AG04449 (cell line): ENCODE measurements around the gene FBXL16.

ENCODE experiments used
- CTCF ChIA-PET: fragments of 350-600 bp; formaldehyde crosslinking; extraction: SDS; loops from one replicate; lab custom pipeline; 2021; ENCODE audit warnings: antibody characterized with exemption; lab: Yijun Ruan, JAX
- POLR2A ChIA-PET: fragments of 400-600, 350-600 bp; formaldehyde crosslinking; extraction: SDS; loops from one replicate; lab custom pipeline; 2020; ENCODE audit warnings: antibody characterized with exemption, inconsistent platforms; lab: Yijun Ruan, JAX
- DNase-seq: peaks from one replicate; pipeline ENCODE4 v3.0.0-alpha.2; 2010; ENCODE audit warnings: low read depth, low spot score
- H3K4me3 ChIP-seq: 2 replicates; pipeline ENCODE4 v1.5.1; 2011; ENCODE audit warnings: low read depth, mild to moderate bottlenecking, control low read depth, low read length
- TF ChIP-seq, protein P1 (sequence below): IDR thresholded peaks from one replicate; pipeline ENCODE4 v1.5.1; 2011; ENCODE audit warnings: mild to moderate bottlenecking, moderate library complexity, low read length, control low read depth, inconsistent platforms; ENCODE audit not compliant: insufficient read depth; ENCODE audit errors: missing control alignments

Gene FBXL16

GRCh38 chr16:674214-674881 is 31.3 kb downstream of the FBXL16 start:
- ChIA-PET POLR2A (interaction anchor here (2.1 kb wide), 1 partner anchor 10 kb away, joined by 7 read pairs; the partner anchor contains the start of gene JMJD8), CTCF (interaction anchor here (2.5 kb wide), 1 partner anchor 9 kb away, joined by 10 read pairs; no protein-coding TSS in a partner anchor)
- no peak for DNase-seq
- no peak overlapping the region for H3K4me3 ChIP-seq
- TF ChIP-seq, protein P1, sequence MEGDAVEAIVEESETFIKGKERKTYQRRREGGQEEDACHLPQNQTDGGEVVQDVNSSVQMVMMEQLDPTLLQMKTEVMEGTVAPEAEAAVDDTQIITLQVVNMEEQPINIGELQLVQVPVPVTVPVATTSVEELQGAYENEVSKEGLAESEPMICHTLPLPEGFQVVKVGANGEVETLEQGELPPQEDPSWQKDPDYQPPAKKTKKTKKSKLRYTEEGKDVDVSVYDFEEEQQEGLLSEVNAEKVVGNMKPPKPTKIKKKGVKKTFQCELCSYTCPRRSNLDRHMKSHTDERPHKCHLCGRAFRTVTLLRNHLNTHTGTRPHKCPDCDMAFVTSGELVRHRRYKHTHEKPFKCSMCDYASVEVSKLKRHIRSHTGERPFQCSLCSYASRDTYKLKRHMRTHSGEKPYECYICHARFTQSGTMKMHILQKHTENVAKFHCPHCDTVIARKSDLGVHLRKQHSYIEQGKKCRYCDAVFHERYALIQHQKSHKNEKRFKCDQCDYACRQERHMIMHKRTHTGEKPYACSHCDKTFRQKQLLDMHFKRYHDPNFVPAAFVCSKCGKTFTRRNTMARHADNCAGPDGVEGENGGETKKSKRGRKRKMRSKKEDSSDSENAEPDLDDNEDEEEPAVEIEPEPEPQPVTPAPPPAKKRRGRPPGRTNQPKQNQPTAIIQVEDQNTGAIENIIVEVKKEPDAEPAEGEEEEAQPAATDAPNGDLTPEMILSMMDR: no peak

DNA sequence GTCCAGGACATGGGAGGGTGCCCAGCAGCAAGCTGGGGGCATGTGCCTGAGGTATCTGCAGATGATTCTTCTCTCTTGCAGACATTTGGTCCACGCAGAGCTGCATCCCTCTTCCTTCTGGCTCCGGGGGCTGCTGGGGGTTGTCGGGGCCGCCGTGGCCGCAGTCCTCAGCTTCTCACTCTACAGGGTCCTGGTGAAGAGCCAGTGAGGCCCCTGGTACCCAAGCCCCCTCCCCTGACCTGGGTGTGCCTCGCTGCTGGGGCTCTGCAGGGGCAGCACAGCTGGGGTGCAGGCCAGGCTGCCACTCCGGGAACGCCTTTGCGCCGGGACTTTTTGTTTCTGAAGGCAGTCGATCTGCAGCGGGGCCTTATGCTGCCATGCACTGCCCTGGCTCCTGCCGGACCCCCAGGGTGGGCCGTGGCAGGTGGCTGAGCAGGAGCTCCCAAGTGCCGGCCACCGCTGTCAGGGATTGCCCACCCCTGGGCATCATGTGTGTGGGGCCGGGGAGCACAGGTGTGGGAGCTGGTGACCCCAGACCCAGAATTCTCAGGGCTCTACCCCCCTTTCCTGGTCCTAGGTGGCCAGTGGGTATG is 32.1 kb downstream of the FBXL16 start:
- H3K4me3 ChIP-seq: no peak overlapping the region
- TF ChIP-seq, protein P1: no peak
- no peak for DNase-seq
- ChIA-PET POLR2A (no interaction called here), CTCF (no interaction called here)

- TF ChIP-seq, protein P1: no peak
- DNase-seq: no peak
- CTCF ChIA-PET: interaction anchor here (0.6 kb wide), 1 partner anchor 13 kb away, joined by 3 read pairs; no protein-coding TSS in a partner anchor
- H3K4me3 ChIP-seq: no peak overlapping the region
- POLR2A ChIA-PET: no interaction called here
These were observed 32.8 kb downstream of the FBXL16 start for GRCh38 chr16:672851-673250.

GRCh38 chr16:672371-672770 is 33.2 kb downstream of the FBXL16 start:
- ChIA-PET CTCF (interaction anchor here (0.6 to 1.2 kb wide), 2 partner anchors 12 to 48 kb away, joined by 3 read pairs; partner anchors contain the start of gene ANTKMT), POLR2A (no interaction called here)
- no peak overlapping the region for H3K4me3 ChIP-seq

GRCh38 chr16:671353-672131 is 34.1 kb downstream of the FBXL16 start:
- no peak for DNase-seq
- ChIA-PET CTCF (interaction anchor here (0.9 to 1.2 kb wide), 3 partner anchors 10 to 49 kb away, joined by 3 to 4 read pairs (median 3); partner anchors contain the start of gene ANTKMT), POLR2A (interaction anchor here (0.6 to 0.9 kb wide), 2 partner anchors 9 to 101 kb away, joined by 3 read pairs; partner anchors contain the start of gene STUB1)
- TF ChIP-seq, protein P1: no peak
- H3K4me3 ChIP-seq: no peak overlapping the region

More at GRCh38 chr16:672371-672770, 33.2 kb downstream of the FBXL16 start:
- no peak for DNase-seq
- TF ChIP-seq, protein P1: no peak
